Astrocyte of the cerebellum (primary cell): ENCODE data around the gene RBM23.

Experiments used
- DNase-seq: peaks from one replicate; pipeline ENCODE4 v3.0.0-alpha.2; 2011; ENCODE audit warnings: low read depth
- H3K4me3 ChIP-seq: 2 replicates; pipeline ENCODE4 v1.5.1; 2011; ENCODE audit warnings: mild to moderate bottlenecking, low read depth, low read length, moderate library complexity
- CTCF ChIP-seq: IDR thresholded peaks from 2 replicates; pipeline ENCODE4 v1.5.1; 2012; ENCODE audit warnings: low read length, low read depth, moderate library complexity, mild to moderate bottlenecking; ENCODE audit errors: missing control alignments
- in situ Hi-C: cut with HindIII; loops from 2 replicates; pipeline ENCODE4 v1.10.0; 2017; ENCODE audit warnings: low sequenced_read_pairs

The RBM23 gene

GRCh38 chr14:22875748-22876319 lies 43.1 kb downstream of the RBM23 start:
- no peak for DNase-seq
- in situ Hi-C loops, result no loop called here
- no peak for TF ChIP-seq CTCF
- H3K4me3 ChIP-seq, result no peak overlapping the region

GRCh38 chr14:22875003-22875747 lies 43.8 kb downstream of the RBM23 start:
- no peak overlapping the region for H3K4me3 ChIP-seq
- TF ChIP-seq CTCF, result no peak
- no peak for DNase-seq
- in situ Hi-C loops, result no loop called here

GRCh38 chr14:22872833-22873520 lies 46.0 kb downstream of the RBM23 start:
- DNase-seq, result no peak
- in situ Hi-C loops, result no loop called here
- no peak for TF ChIP-seq CTCF
- peak overlapping the region; percentile 87 for H3K4me3 ChIP-seq

- TF ChIP-seq CTCF, result peak; percentile 99
- in situ Hi-C loops, result no loop called here
- peak overlapping the region; percentile 87 for H3K4me3 ChIP-seq
- peak; percentile 62 for DNase-seq
Observed at GRCh38 chr14:22872033-22872832, 46.7 kb downstream of the RBM23 start.

- DNase-seq, result no peak
- TF ChIP-seq CTCF, result no peak
- in situ Hi-C loops, result no loop called here
- peak within 1 kb of the TSS; percentile 87 for H3K4me3 ChIP-seq
Observed at GRCh38 chr14:22871224-22872032, 47.5 kb downstream of the RBM23 start, which contains the start of gene LRP10. Gene LRP10 (plus strand): TSS chr14:22871740. CDS start chr14:22872304, 564 bp downstream.
